K562 (cell line): ENCODE results near the gene ASCC3. TPM values are rescaled to one million over a fixed set of nuclear protein-coding genes. Genes with fewer than 3 reads are reported as not detected.

Experiments used
- FOS ChIP-seq: IDR thresholded peaks from 3 replicates; pipeline ENCODE4 v1.6.1; 2011; ENCODE audit not compliant: insufficient read length; ENCODE audit errors: extremely low read depth
- GATAD2B ChIP-seq: fragments of 450-650 bp; IDR thresholded peaks from 2 replicates; pipeline ENCODE4 v1.6.1; 2017; ENCODE audit warnings: mild to moderate bottlenecking, borderline replicate concordance
- MAFK ChIP-seq: IDR thresholded peaks from 2 replicates; pipeline ENCODE4 v1.6.1; 2011; ENCODE audit warnings: low read length, improper control_type of control experiment
- NR2C2 ChIP-seq, 2 experiments: fragments of 200-800 bp in 1 of 2; sonication (Bioruptor generic) in 1 of 2; sonication (generic) in 1 of 2; formaldehyde crosslinking in 1 of 2; IDR thresholded peaks; 2 replicates each; pipeline versions ENCODE4 v1.6.1 to v1.8.0; 2016 to 2022; ENCODE audit warnings: mild to moderate bottlenecking in 1 of 2, missing compliant biosample characterization in 1 of 2, missing genetic modification characterization in 1 of 2, missing genetic modification reagents in 1 of 2
- STAT5A ChIP-seq: IDR thresholded peaks from 2 replicates; pipeline ENCODE4 v1.6.1; 2012; ENCODE audit warnings: low read length, inconsistent platforms, borderline replicate concordance
- TAF15 ChIP-seq: fragments of 200-400 bp; formaldehyde crosslinking; IDR thresholded peaks from 2 replicates; pipeline ENCODE4 v1.6.1; 2017; ENCODE audit warnings: mild to moderate bottlenecking, low read depth, low read length, moderate library complexity
- ZC3H11A ChIP-seq: IDR thresholded peaks from 2 replicates; pipeline ENCODE4 v1.6.1; 2012; ENCODE audit warnings: low read depth, low read length, improper control_type of control experiment
- ZNF224 ChIP-seq: sonication (generic); formaldehyde crosslinking; IDR thresholded peaks from 2 replicates; pipeline ENCODE4 v1.8.0; 2022; ENCODE audit warnings: mild to moderate bottlenecking, missing genetic modification reagents
- polyA plus RNA-seq, 8 experiments: library from polyadenylated mRNA; depleted of rRNA in 4 of 8; stranded (reverse) in 5 of 8; unstranded in 3 of 8; fragments of >200 nt; fragmentation: Nextera tagmentation in 2 of 8; fragmentation: Illumina TruSeq in 1 of 8; extraction: Ambion mirVana in 2 of 8; extraction: Trizol in 1 of 8; gene quantifications; 2 replicates each; pipeline versions ENCODE4 v1.2.1 to v1.2.3, GENCODE V29; 2011 to 2014; ENCODE audit warnings: inconsistent platforms in 1 of 8, missing spikeins in 1 of 8
- total RNA-seq, 7 experiments: library from RNA; depleted of rRNA in 6 of 7; stranded (reverse); fragments of >200 nt in 6 of 7; fragmentation: Illumina TruSeq in 2 of 7; extraction: Trizol in 2 of 7; gene quantifications; 2 replicates each; pipeline versions ENCODE4 v1.2.1 to v1.2.3, GENCODE V29; 2011 to 2021; ENCODE audit warnings: low replicate concordance in 1 of 7
- TF ChIP-seq, protein P1 (sequence below): fragments of 250-450 bp; sonication (Bioruptor Pico); IDR thresholded peaks from 2 replicates; pipeline ENCODE4 v1.8.0; 2022; ENCODE audit warnings: moderate library complexity, mild to moderate bottlenecking, inconsistent platforms
- TF ChIP-seq, protein P2 (sequence below): fragments of 250-450 bp; sonication (Bioruptor Pico); IDR thresholded peaks from 2 replicates; pipeline ENCODE4 v1.5.0; 2022; ENCODE audit warnings: mild to moderate bottlenecking
- TF ChIP-seq, protein P3 (sequence below): sonication (generic); formaldehyde crosslinking; IDR thresholded peaks from 2 replicates; pipeline ENCODE4 v1.8.1; 2023; ENCODE audit warnings: missing genetic modification reagents, mild to moderate bottlenecking, borderline replicate concordance

Gene ASCC3
- total and polyA plus RNA-seq, 9 of the 15 experiments (the other 6 are each of a cell fraction or from before 2014, with no cell fraction given), result 16.1 to 56.1 (median 33.9) TPM

DNA sequence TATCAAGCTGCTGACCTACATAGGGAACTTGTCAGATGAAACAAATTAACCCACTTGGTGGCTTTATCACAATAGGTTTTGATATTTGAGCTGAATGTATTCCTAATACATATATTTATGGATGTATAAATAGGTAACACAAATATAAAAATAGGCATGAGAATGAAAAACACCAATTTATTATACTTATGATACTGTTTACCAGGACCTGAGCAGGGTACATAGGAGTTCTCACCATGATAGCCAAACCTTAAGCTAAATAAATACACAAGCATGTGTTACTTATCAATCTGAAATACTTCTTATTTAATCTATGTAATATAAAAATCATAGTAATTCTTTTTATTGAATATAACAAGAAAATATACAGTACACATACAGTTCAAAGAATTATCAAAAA is 25.0 kb downstream of the ASCC3 start (continued):
- TF ChIP-seq, protein P1, sequence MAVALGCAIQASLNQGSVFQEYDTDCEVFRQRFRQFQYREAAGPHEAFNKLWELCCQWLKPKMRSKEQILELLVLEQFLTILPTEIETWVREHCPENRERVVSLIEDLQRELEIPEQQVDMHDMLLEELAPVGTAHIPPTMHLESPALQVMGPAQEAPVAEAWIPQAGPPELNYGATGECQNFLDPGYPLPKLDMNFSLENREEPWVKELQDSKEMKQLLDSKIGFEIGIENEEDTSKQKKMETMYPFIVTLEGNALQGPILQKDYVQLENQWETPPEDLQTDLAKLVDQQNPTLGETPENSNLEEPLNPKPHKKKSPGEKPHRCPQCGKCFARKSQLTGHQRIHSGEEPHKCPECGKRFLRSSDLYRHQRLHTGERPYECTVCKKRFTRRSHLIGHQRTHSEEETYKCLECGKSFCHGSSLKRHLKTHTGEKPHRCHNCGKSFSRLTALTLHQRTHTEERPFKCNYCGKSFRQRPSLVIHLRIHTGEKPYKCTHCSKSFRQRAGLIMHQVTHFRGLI (CRISPR knock-in tag), result no peak
- TF ChIP-seq, protein P2, sequence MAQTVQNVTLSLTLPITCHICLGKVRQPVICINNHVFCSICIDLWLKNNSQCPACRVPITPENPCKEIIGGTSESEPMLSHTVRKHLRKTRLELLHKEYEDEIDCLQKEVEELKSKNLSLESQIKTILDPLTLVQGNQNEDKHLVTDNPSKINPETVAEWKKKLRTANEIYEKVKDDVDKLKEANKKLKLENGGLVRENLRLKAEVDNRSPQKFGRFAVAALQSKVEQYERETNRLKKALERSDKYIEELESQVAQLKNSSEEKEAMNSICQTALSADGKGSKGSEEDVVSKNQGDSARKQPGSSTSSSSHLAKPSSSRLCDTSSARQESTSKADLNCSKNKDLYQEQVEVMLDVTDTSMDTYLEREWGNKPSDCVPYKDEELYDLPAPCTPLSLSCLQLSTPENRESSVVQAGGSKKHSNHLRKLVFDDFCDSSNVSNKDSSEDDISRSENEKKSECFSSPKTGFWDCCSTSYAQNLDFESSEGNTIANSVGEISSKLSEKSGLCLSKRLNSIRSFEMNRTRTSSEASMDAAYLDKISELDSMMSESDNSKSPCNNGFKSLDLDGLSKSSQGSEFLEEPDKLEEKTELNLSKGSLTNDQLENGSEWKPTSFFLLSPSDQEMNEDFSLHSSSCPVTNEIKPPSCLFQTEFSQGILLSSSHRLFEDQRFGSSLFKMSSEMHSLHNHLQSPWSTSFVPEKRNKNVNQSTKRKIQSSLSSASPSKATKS (CRISPR knock-in tag), result no peak
- TF ChIP-seq STAT5A (no peak), ZC3H11A (no peak), FOS (no peak), ZNF224 (CRISPR knock-in tag) (no peak), GATAD2B (no peak), TAF15 (no peak), MAFK (no peak), NR2C2 (CRISPR knock-in tag; IDR thresholded peaks at IDR 0.05) (no peak), NR2C2 (tag; IDR thresholded peaks at IDR 0.05) (no peak)
- TF ChIP-seq, protein P3, sequence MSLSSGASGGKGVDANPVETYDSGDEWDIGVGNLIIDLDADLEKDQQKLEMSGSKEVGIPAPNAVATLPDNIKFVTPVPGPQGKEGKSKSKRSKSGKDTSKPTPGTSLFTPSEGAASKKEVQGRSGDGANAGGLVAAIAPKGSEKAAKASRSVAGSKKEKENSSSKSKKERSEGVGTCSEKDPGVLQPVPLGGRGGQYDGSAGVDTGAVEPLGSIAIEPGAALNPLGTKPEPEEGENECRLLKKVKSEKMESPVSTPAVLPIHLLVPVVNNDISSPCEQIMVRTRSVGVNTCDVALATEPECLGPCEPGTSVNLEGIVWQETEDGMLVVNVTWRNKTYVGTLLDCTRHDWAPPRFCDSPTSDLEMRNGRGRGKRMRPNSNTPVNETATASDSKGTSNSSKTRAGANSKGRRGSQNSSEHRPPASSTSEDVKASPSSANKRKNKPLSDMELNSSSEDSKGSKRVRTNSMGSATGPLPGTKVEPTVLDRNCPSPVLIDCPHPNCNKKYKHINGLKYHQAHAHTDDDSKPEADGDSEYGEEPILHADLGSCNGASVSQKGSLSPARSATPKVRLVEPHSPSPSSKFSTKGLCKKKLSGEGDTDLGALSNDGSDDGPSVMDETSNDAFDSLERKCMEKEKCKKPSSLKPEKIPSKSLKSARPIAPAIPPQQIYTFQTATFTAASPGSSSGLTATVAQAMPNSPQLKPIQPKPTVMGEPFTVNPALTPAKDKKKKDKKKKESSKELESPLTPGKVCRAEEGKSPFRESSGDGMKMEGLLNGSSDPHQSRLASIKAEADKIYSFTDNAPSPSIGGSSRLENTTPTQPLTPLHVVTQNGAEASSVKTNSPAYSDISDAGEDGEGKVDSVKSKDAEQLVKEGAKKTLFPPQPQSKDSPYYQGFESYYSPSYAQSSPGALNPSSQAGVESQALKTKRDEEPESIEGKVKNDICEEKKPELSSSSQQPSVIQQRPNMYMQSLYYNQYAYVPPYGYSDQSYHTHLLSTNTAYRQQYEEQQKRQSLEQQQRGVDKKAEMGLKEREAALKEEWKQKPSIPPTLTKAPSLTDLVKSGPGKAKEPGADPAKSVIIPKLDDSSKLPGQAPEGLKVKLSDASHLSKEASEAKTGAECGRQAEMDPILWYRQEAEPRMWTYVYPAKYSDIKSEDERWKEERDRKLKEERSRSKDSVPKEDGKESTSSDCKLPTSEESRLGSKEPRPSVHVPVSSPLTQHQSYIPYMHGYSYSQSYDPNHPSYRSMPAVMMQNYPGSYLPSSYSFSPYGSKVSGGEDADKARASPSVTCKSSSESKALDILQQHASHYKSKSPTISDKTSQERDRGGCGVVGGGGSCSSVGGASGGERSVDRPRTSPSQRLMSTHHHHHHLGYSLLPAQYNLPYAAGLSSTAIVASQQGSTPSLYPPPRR, result no peak
